SU-DHL-6 (cell line): ENCODE results near the gene GLYATL1.

ENCODE experiments used
- H2AFZ ChIP-seq: fragments of 200-600 bp; sonication (generic); 2 replicates; pipeline ENCODE4 v1.6.1; 2014; ENCODE audit warnings: low read depth, mild to moderate bottlenecking, moderate library complexity, mixed read lengths, antibody characterized with exemption, low read length; ENCODE audit not compliant: severe bottlenecking
- H3F3A ChIP-seq: fragments of 200-600 bp; shearing (Covaris generic); 2 replicates; pipeline ENCODE4 v1.6.0; 2016; ENCODE audit warnings: antibody characterized with exemption, mild to moderate bottlenecking; ENCODE audit not compliant: insufficient read depth
- H3K27ac ChIP-seq: fragments of 200-600 bp; sonication (generic); 2 replicates; pipeline ENCODE4 v1.5.1; 2016; ENCODE audit warnings: low read depth, mild to moderate bottlenecking, low read length, moderate library complexity, mixed read lengths
- H3K27me3 ChIP-seq: fragments of 200-600 bp; sonication (generic), shearing (Covaris generic); 2 replicates; pipeline ENCODE4 v1.6.0; 2014; ENCODE audit warnings: mild to moderate bottlenecking, low read length
- H3K36me3 ChIP-seq: fragments of 200-600 bp; sonication (generic); 2 replicates; pipeline ENCODE4 v1.6.1; 2014; ENCODE audit warnings: mild to moderate bottlenecking, low read length, mixed read lengths
- H3K4me2 ChIP-seq: fragments of 300-600, 200-600 bp; shearing (Covaris generic), sonication (generic); 2 replicates; pipeline ENCODE4 v1.6.0; 2014; ENCODE audit warnings: low read length, low read depth, mild to moderate bottlenecking; ENCODE audit not compliant: poor library complexity, severe bottlenecking
- H3K4me3 ChIP-seq: fragments of 200-600 bp; sonication (generic); 2 replicates; pipeline ENCODE4 v1.5.1; 2014; ENCODE audit warnings: antibody characterized with exemption, low read length, mild to moderate bottlenecking, mixed read lengths; ENCODE audit not compliant: insufficient read depth, poor library complexity, severe bottlenecking
- H3K79me2 ChIP-seq: fragments of 200-600 bp; sonication (generic); 2 replicates; pipeline ENCODE4 v1.6.1; 2014; ENCODE audit warnings: mild to moderate bottlenecking, low read length, moderate library complexity; ENCODE audit not compliant: insufficient read depth
- H3K9ac ChIP-seq: fragments of 200-600 bp; sonication (generic); 2 replicates; pipeline ENCODE4 v1.7.0; 2014; ENCODE audit warnings: mild to moderate bottlenecking, low read length
- H3K9me2 ChIP-seq: fragments of 200-600 bp; sonication (generic); replicated peaks from 2 replicates; pipeline ENCODE4 v1.6.1; 2014; ENCODE audit warnings: low read length; ENCODE audit not compliant: insufficient read depth
- H3K9me3 ChIP-seq: fragments of 200-600 bp; sonication (generic); 2 replicates; pipeline ENCODE4 v1.6.1; 2014; ENCODE audit warnings: low read length, mixed read lengths; ENCODE audit not compliant: insufficient read depth
- H4K20me1 ChIP-seq: fragments of 200-600 bp; sonication (generic); 2 replicates; pipeline ENCODE4 v1.6.1; 2014; ENCODE audit warnings: low read depth, mild to moderate bottlenecking, antibody characterized with exemption, low read length, moderate library complexity, mixed read lengths
- CTCF ChIP-seq: fragments of 200-600 bp; sonication (generic); IDR thresholded peaks from one replicate; pipeline ENCODE4 v1.5.1; 2017; ENCODE audit warnings: antibody characterized with exemption, mild to moderate bottlenecking, low read length, moderate library complexity; ENCODE audit not compliant: insufficient read depth, poor library complexity, severe bottlenecking
- EZH2phosphoT487 ChIP-seq: fragments of 200-600 bp; sonication (generic), shearing (Covaris generic); conservative IDR thresholded peaks from 2 replicates; pipeline ENCODE4 v1.6.1; 2018; ENCODE audit warnings: mild to moderate bottlenecking, antibody characterized with exemption, low read length, moderate library complexity, mixed read lengths

Gene GLYATL1

GRCh38 chr11:58928107-58928499, 11.2 kb upstream of the GLYATL1 start:
- H3K79me2 ChIP-seq, result no peaks in the 10 kb centered on the region
- H3K9me3 ChIP-seq, result no peaks in the 10 kb centered on the region
- no peak overlapping the region for H3K9ac ChIP-seq
- no peaks in the 10 kb centered on the region for H3K27me3 ChIP-seq
- H2AFZ ChIP-seq, result no peak overlapping the region
- no peaks in the 10 kb centered on the region for H3F3A ChIP-seq
- no peak overlapping the region for H3K4me3 ChIP-seq
- H4K20me1 ChIP-seq, result no peaks in the 10 kb centered on the region
- H3K4me2 ChIP-seq, result no peak overlapping the region
- no peaks in the 10 kb centered on the region for H3K36me3 ChIP-seq
- no peaks in the 10 kb centered on the region for H3K9me2 ChIP-seq
- no peak overlapping the region for H3K27ac ChIP-seq
- no peak for TF ChIP-seq EZH2phosphoT487
- TF ChIP-seq CTCF, result no peak

GRCh38 chr11:58928691-58929090, 10.6 kb upstream of the GLYATL1 start:
- Histone ChIP-seq H3K4me2 (no peak overlapping the region), H4K20me1 (no peaks in the 10 kb centered on the region), H3K9me2 (no peaks in the 10 kb centered on the region), H3K9me3 (no peaks in the 10 kb centered on the region), H3K36me3 (no peaks in the 10 kb centered on the region), H3K27me3 (no peaks in the 10 kb centered on the region), H3K4me3 (no peak overlapping the region), H3K9ac (no peak overlapping the region), H2AFZ (no peak overlapping the region), H3K27ac (no peak overlapping the region), H3F3A (no peaks in the 10 kb centered on the region), H3K79me2 (no peaks in the 10 kb centered on the region)
- TF ChIP-seq EZH2phosphoT487, result no peak
- TF ChIP-seq CTCF, result no peak

GRCh38 chr11:58930926-58931325, 8.4 kb upstream of the GLYATL1 start:
- H3K27me3 ChIP-seq, result no peaks in the 10 kb centered on the region
- no peaks in the 10 kb centered on the region for H3F3A ChIP-seq
- no peaks in the 10 kb centered on the region for H3K79me2 ChIP-seq
- H3K9me2 ChIP-seq, result no peaks in the 10 kb centered on the region
- H3K4me3 ChIP-seq, result no peak overlapping the region
- no peaks in the 10 kb centered on the region for H4K20me1 ChIP-seq
- no peak overlapping the region for H3K27ac ChIP-seq
- H3K9ac ChIP-seq, result no peak overlapping the region
- H3K4me2 ChIP-seq, result no peak overlapping the region
- no peaks in the 10 kb centered on the region for H3K36me3 ChIP-seq
- no peaks in the 10 kb centered on the region for H3K9me3 ChIP-seq
- H2AFZ ChIP-seq, result no peak overlapping the region
- TF ChIP-seq EZH2phosphoT487, result no peak
- TF ChIP-seq CTCF, result no peak

GRCh38 chr11:58933661-58934060, 5.6 kb upstream of the GLYATL1 start:
- no peak for TF ChIP-seq CTCF
- TF ChIP-seq EZH2phosphoT487, result no peak

More at GRCh38 chr11:58933661-58934060, 5.6 kb upstream of the GLYATL1 start:
- H3K9me2 ChIP-seq, result no peaks in the 10 kb centered on the region
- H3K9me3 ChIP-seq, result no peaks in the 10 kb centered on the region
- H3F3A ChIP-seq, result no peaks in the 10 kb centered on the region
- no peak overlapping the region for H3K4me3 ChIP-seq
- no peaks in the 10 kb centered on the region for H4K20me1 ChIP-seq
- H3K4me2 ChIP-seq, result no peak overlapping the region
- H3K79me2 ChIP-seq, result no peaks in the 10 kb centered on the region
- H3K36me3 ChIP-seq, result no peaks in the 10 kb centered on the region
- H3K27ac ChIP-seq, result no peak overlapping the region
- no peak overlapping the region for H2AFZ ChIP-seq
- H3K9ac ChIP-seq, result no peak overlapping the region
- H3K27me3 ChIP-seq, result no peaks in the 10 kb centered on the region
